Progenitor cell of endocrine pancreas (in vitro differentiated cells): ENCODE measurements around the gene CYP20A1. TPM values are rescaled to one million over a fixed set of nuclear protein-coding genes. Genes with fewer than 3 reads are reported as not detected.
"Not testable (repeated sequence)": the region's sequence is repeated elsewhere in the genome, so short reads cannot be mapped to it uniquely, and the experiment has no call there.

Experiments used
- DNase-seq: peaks from one replicate; pipeline ENCODE4 v3.0.0; 2021; ENCODE audit warnings: low spot score; ENCODE audit not compliant: unreplicated experiment
- H3K27ac Mint-ChIP-seq: 2 replicates; pipeline ENCODE4 v1.8.0; 2021; ENCODE audit warnings: mild to moderate bottlenecking, moderate library complexity, mixed read lengths
- H3K27me3 Mint-ChIP-seq: 2 replicates; pipeline ENCODE4 v1.8.0; 2021; ENCODE audit warnings: mixed read lengths
- H3K36me3 Mint-ChIP-seq: 2 replicates; pipeline ENCODE4 v1.8.0; 2022; ENCODE audit warnings: mixed read lengths; ENCODE audit not compliant: insufficient read depth
- H3K4me1 Mint-ChIP-seq: 2 replicates; pipeline ENCODE4 v1.8.0; 2021; ENCODE audit warnings: low read depth, mixed read lengths
- H3K4me3 Mint-ChIP-seq: 2 replicates; pipeline ENCODE4 v1.8.0; 2021; ENCODE audit warnings: low read depth, mild to moderate bottlenecking, moderate library complexity, mixed read lengths
- H3K9me3 Mint-ChIP-seq: 2 replicates; pipeline ENCODE4 v1.8.0; 2021; ENCODE audit warnings: low read depth, mixed read lengths
- total RNA-seq: library from RNA; stranded (reverse); gene quantifications from 2 replicates; pipeline ENCODE4 v1.2.1, GENCODE V29; 2021
- TF ChIP-seq, protein P1 (sequence below): fragments of 200-600 bp; sonication (generic); IDR thresholded peaks from one replicate; pipeline ENCODE4 v1.5.0; 2021; ENCODE audit warnings: antibody characterized with exemption, mild to moderate bottlenecking; ENCODE audit not compliant: unreplicated experiment

The CYP20A1 gene
- total RNA-seq, 1 donor from 2014 or later, result 25.4 TPM

DNA sequence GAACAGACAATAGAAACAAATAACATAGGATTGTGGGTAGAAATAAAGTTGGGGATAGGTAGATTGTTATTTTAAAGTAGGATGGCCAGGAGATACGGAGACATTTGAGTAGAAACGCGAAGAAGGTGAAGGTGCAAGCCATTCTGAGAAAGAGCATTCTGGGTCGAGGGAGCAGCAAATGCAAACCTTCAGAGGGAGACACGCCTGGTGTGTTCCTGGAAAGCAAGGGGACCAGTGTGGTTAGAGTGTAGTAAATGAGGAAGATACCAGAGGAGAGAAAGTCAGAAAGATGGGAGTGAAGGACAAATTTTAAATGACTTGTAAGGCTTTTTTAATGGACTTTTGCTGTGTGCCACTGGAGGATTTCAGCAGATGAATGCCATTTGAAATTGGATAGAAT is 1.7 kb downstream of the CYP20A1 start:
- TF ChIP-seq, protein P1, sequence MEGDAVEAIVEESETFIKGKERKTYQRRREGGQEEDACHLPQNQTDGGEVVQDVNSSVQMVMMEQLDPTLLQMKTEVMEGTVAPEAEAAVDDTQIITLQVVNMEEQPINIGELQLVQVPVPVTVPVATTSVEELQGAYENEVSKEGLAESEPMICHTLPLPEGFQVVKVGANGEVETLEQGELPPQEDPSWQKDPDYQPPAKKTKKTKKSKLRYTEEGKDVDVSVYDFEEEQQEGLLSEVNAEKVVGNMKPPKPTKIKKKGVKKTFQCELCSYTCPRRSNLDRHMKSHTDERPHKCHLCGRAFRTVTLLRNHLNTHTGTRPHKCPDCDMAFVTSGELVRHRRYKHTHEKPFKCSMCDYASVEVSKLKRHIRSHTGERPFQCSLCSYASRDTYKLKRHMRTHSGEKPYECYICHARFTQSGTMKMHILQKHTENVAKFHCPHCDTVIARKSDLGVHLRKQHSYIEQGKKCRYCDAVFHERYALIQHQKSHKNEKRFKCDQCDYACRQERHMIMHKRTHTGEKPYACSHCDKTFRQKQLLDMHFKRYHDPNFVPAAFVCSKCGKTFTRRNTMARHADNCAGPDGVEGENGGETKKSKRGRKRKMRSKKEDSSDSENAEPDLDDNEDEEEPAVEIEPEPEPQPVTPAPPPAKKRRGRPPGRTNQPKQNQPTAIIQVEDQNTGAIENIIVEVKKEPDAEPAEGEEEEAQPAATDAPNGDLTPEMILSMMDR, result no peak
- Mint-ChIP-seq H3K9me3 (no peaks in the 10 kb centered on the region), H3K4me1 (peaks cover 10% of the 10 kb centered on the region), H3K4me3 (peak overlapping the region; percentile 97), H3K27me3 (no peaks in the 10 kb centered on the region), H3K27ac (peak overlapping the region; percentile 98), H3K36me3 (peaks cover 15% of the 10 kb centered on the region)
- no peak for DNase-seq

DNA sequence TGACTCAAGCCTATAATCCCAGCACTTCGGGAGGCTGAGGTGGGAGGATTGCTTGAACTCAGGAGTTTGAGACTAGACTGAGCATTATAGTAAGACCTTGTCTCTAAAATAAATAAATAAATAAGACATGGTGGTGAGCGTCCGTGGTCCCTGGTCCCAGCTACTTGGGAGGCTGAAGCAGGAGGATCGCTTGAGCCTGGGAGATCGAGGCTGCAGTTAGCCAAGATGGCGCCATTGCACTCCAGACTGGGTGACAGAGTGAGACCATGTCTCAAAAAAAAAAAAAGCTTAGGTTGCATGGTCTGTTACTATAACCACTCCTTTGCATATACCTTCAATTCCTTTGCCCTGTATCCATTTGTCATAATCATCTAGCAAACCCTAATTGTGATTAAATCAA is 3.7 kb downstream of the CYP20A1 start:
- Mint-ChIP-seq H3K4me3 (no peak overlapping the region), H3K9me3 (no peaks in the 10 kb centered on the region), H3K27ac (no peak overlapping the region), H3K27me3 (no peaks in the 10 kb centered on the region), H3K36me3 (peaks cover 19% of the 10 kb centered on the region), H3K4me1 (peaks cover 10% of the 10 kb centered on the region)
- DNase-seq, result no peak
- TF ChIP-seq, protein P1, result no peak

DNA sequence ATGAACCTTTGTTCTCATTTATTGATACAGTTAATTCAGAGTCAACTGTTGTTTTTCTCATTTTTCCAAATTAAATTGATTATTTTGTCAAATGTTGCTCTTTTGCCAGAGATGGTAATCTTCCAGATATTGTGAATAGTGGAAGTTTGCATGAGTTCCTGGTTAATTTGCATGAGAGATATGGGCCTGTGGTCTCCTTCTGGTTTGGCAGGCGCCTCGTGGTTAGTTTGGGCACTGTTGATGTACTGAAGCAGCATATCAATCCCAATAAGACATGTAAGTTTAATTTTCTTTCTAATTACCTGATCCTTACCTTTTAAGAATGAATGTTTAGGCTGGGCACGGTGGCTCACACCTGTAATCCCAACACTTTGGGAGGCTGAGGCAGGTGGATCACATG is 7.8 kb downstream of the CYP20A1 start:
- H3K27ac Mint-ChIP-seq, result no peak overlapping the region
- no peaks in the 10 kb centered on the region for H3K9me3 Mint-ChIP-seq
- no peak overlapping the region for H3K4me3 Mint-ChIP-seq
- H3K27me3 Mint-ChIP-seq, result no peaks in the 10 kb centered on the region
- H3K36me3 Mint-ChIP-seq, result peaks cover 24% of the 10 kb centered on the region
- TF ChIP-seq, protein P1, result no peak
- no peak for DNase-seq
- H3K4me1 Mint-ChIP-seq, result no peaks in the 10 kb centered on the region

DNA sequence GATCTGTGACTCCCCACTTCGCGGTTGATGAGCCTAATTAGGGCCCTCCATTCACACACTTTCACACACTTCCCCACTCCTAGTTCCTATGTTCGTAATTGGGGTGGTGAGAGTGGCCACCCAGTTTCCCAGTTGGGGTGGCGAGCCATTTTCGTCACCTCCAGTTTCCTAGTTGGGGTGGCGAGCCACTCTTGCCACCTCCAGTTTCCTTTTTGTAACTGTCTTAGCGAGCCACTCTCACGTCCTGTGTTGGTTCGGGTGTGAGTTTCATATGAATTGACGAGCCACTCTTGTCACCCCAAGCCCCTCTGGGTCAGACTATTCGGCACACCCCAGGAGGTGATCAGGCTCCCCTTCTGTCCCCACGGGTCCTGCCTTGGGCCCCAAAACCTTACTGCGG is 14.0 kb downstream of the CYP20A1 start:
- DNase-seq, result no peak
- Mint-ChIP-seq H3K4me3 (no peak overlapping the region), H3K27me3 (no peaks in the 10 kb centered on the region), H3K36me3 (peaks cover 27% of the 10 kb centered on the region), H3K27ac (no peak overlapping the region), H3K9me3 (no peaks in the 10 kb centered on the region), H3K4me1 (no peaks in the 10 kb centered on the region)
- TF ChIP-seq, protein P1, result no peak

DNA sequence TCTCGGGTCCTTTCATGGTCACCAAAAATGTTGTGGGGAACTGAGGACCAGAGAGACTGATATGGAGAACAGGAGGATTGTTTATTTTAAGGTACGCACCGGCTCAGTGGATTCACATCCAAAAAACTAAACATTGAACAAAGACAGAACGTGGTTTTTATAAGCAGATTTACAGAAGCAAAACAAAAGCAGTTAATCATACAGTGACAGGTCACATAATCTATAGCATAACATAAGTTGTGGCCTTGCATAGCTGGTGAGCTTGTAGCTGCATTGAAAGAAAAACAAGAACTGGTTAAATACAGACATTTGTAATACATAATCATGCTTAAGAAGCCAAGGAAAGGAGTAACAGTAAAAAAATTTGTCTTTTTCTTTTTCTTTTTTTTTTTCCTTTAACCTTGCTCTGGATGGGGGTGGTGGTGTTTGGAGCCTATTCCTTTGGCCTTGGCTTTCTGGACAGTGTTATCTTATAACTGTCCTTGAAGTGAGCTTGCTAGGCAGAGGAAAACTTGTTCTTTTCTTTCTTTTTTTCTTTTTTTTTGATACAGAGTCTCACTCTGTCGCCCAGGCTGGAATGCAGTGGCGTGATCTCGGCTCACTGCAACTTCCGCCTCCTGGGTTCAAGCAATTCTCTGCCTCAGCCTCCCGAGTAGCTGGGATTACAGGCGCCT is 14.7 kb downstream of the CYP20A1 start:
- H3K4me1 Mint-ChIP-seq, H3K4me3 Mint-ChIP-seq, H3K27me3 Mint-ChIP-seq, H3K27ac Mint-ChIP-seq, H3K9me3 Mint-ChIP-seq, DNase-seq: not testable (repeated sequence)
- peaks cover 29% of the 10 kb centered on the region for H3K36me3 Mint-ChIP-seq
